GM19043 (cell line): Measurements from ENCODE around the gene CHRM5.
A peak's percentile ranks its signal among the peaks of the same experiment; 100 is the strongest.

Source experiments
- ATAC-seq: cut with Tn5 transposase; IDR thresholded peaks from one replicate; pipeline ENCODE4 v1.9.1; 2021; ENCODE audit warnings: low read depth; ENCODE audit not compliant: unreplicated experiment

Gene CHRM5

DNA sequence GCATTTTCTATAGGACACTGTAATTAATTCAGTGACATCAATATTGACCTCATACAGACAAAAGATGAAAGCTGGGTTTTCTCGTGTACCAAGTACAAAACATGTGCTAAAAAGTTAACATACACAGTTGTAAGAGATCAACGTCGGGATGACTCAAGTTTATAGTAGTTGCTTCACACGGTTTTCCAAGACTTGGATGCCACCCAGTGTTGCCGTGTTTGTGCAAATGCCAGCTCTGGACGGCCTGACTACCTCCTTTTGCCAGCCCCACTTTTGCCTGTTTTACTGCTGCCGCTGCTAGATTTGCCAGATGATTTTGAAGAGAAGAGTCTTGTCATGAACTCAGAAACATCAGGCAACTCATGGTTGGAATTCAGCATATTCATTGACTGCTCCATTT is 115.8 kb downstream of the CHRM5 start:
- no peak for ATAC-seq

DNA sequence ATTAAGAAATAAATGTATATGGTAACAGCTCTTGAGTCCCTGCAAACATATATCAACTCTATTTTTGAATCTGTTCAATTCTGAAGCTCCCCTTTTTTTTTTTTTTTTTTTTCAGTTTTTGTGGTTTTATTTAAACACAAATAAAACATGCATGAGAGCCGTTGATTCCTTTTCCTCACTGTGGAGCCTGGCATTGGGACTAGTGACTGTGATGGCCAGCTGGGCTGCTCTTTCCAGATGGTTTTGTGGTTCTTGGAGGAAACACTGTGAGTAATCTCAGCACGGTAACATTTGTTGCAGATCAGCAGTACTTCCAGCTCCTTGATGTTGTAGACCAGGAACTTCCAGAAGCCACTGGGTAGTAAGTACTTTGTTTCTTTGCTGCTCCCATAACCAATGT is 117.4 kb downstream of the CHRM5 start:
- no peak for ATAC-seq

DNA sequence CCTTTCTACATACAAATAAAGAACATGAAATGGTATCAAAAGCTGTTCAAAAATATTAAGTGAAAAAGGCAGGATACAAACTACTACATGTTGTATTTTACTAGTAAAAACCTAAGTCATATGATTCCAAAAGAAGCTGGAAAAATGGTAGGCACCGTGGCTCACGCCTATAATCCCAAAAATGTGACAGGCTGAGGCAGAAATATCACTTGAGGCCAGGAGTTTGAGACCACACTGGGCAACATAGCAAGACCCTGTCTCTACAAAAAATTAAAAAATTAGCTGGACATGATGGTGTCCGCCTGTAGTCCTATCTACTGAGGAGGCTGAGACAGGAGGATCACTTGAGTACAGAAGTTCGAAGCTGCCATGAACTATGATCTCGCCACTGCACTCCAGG is 131.6 kb downstream of the CHRM5 start:
- ATAC-seq = no peak

DNA sequence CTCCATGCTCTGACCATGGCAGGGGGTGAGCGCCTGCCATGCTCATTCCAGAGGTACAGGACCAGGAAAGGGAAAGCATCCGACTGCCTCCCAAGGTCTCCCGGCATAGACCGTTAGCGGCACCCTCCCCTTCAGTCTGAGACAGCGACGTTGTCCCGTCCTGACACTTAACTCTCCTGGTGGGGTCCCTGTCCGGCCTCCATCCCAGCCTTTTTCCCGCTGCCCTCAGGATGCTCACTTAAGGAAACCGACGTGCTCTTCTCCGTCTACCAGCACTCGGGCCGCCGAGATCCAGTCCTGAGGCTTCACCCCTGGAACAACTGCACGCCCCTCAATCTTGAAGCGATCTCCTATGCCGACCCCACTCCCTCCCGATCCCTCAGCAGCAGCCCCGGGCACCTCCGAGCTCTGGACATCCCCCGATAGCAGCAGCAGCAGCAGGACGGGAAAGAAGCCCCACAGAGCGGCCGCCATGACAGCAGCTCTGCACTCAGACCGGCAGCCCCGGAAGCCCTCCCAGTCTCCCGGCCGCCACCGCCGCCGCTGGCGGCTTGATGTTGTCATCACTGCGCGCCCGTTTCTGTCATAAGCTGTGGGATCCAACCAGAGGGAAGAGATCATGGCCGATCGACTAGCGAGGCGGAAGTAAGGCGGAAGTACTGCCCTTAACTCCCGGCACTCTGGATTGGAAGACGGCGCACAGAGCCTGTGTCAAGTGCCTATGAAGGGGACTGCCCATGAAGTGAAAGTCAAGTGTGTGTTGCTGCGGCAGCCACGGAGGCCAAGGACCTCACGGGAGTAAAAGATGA is 133.3 kb downstream of the CHRM5 start, which contains the start of the genes EMC7 and PGBD4:
TSS of gene EMC7 (minus strand) at position 497 of the 809 bp plus-strand sequence. CDS start at position 474, 23 bp downstream.
TSS of gene PGBD4 (plus strand) at position 718 of the 809 bp plus-strand sequence. CDS start 449 bp downstream, outside the sequence.
- ATAC-seq = peak; percentile 99

DNA sequence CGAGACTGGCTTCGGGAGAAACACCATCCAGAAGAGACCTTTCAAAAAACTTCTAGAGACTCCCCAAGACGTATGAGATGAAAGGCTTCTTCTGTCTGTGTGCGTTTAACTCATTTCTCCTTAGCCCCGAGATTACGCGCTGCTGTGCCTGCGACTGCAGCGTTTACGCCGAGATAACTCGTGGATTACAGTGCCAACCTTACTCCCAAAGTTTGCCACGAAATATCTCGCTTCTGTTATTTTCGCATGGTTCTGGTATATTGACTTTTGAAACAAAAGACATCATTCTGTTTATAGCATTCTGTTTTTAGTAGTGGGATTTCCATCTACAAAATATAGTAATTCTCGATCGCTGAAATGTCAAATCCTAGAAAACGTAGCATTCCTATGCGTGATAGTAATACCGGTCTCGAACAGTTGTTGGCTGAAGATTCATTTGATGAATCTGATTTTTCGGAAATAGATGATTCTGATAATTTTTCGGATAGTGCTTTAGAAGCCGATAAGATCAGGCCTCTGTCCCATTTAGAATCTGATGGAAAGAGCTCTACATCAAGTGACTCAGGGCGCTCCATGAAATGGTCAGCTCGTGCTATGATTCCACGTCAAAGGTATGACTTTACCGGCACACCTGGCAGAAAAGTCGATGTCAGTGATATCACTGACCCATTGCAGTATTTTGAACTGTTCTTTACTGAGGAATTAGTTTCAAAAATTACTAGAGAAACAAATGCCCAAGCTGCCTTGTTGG is 134.1 kb downstream of the CHRM5 start:
- peak; percentile 12 for ATAC-seq

DNA sequence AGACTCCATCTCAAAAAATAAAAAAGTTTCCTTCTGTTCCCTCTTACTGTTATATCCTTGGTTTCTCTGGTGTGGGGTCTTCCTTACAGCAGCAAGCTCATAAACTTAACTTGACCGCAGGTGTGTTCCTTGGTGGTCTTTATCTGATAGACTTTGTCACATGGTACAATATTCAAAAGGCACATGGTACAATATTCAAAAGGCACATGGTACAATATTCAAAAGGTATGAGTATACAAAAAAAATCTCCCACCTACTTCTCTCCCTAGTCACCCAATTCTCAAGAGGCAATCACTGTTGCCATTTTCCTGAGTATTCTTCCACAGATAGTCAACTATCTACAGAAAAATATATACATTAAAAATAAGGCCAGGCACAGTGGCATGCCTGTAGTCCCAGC is 138.1 kb downstream of the CHRM5 start:
- ATAC-seq = no peak

DNA sequence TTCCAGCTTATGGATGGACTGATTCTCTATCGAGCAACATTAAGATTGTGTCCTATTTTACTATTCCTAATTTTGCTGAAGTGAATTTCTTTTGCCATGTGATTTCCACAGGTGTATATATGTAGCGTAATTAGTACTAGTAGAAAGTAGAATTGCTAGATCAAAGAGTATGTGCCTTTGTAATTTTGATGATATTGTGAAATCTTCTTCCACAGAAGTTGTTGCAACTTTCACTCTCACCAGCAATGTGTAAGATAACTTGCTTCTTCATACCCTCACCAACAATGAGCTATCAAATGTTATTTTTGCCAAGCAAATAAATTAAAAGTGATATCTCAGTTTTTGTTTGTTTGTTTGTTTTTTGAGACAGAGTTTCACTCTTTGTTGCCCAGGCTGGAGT is 139.0 kb downstream of the CHRM5 start:
- no peak for ATAC-seq

DNA sequence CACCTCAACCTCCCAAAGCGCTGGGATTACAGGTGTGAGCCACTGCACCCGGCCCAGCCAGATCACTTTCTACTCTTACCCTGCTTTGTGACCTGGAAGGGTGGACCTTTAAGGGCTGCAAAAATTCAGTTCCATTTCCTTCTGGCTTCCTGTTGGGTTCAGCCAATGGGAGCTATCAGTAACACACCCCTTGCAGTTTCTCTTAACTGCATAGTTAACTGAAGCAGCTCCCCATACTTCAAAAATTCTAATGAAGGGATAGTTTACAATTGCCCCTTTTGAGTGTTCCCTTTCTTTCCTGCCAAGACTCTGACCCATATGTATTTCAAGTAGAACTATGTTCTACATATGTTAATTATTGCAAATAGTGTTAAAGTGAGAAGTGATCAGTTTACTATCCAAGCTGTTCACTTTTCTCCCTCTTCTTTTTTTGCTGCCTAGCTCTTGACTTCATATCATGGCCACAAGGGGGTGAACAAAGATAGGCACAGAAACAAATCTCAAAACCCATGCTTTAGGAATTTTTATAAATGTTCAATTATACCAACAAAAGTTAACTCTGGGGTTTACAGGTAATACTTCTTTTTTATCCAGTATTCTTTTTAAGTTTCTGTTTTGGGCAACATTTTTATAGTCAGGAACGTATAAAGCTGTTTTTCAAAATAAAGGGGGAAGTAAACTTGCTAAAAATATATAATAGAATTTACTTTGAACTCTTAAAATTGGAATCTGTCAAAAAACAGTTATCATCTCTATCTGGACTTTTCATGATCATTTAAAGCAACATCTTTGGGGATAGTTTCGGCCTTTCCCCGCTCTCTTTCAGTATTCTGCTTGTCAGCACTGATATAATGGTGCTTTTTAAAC is 141.7 kb downstream of the CHRM5 start:
- ATAC-seq = no peak

DNA sequence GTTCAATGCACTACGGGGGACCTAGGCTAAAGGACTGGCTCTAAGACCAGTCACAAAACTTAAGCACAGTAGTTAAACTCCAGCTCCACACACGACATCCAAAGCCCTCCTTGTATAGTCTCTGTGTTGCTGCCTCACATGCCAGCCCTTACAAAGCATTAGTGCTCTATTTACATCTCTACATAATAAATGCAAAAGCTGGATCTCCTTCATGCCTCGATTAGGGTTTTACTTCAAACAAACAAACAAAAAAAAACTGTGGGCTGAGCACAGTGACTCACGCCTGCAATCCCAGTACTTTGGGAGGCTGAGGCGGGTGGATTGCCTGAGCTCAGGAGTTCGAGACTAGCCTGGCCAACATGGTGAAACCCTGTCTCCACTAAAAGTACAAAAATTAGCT is 143.2 kb downstream of the CHRM5 start:
- ATAC-seq = no peak

DNA sequence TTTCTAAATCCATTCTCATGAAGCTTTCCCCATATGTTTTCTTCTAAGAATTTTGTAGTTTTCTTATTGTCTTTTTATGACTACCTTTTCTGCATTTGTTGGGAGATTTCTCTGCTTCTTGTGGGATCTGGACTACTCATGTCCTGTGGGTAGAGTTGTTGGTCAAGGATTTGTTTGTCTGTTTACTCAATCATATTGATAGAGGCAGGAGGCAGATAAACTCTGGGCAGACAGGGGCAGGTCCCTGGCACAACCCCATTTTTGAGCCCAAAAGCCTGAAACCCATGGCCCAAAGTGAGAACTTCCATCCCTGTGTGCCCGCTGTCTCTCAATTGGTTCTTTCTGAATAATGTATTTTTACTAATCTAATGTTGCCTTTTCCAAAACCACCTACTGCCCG is 145.9 kb downstream of the CHRM5 start:
- ATAC-seq = no peak

DNA sequence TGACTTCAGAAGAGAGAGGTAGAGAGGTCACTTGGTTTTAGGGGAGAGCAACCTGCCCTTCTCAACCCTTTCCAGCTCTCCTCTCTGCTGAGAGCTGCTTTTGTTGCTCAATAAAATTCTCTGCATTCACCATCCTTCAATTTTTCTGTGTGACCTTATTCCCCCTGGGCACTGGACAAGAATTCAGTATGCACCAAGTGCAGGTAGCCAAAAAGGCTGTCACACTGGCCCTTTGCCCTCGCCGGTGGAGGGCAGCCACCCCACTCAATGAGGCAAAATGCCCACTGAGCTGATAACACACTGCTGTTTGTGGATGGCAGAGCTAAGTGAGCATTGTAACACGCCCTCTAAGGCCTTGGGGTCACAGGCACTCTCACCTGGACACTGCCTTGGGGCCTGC is 146.4 kb downstream of the CHRM5 start:
- no peak for ATAC-seq

DNA sequence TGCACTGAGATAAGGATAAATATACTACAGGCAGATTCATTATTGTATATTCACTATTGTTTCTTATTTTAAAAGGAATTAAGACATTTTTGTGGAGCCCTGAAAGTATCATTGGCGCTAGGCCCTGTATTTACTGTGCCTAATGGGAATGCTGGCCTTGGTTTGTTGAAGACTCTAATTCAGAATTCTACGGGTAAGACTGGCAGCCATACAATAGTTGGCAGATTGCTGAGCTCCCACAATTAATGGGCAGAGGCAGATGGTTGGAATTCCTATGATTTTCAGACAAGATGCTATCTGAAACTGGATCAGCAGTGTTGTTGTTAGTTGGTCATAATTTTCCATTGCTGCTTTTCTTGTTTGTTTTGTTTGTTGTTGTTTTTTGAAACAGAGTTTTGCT is 148.3 kb downstream of the CHRM5 start:
- ATAC-seq = no peak
